HFFc6 (cell line): ENCODE data around the gene ZNF79. TPM values are rescaled to one million over a fixed set of nuclear protein-coding genes. Genes with fewer than 3 reads are reported as not detected.

ENCODE experiments used
- DNase-seq: peaks from one replicate; pipeline ENCODE4 v3.0.0-alpha.2; 2018
- H3K27ac Mint-ChIP-seq: 2 replicates; pipeline ENCODE4 v1.8.0; 2020; ENCODE audit warnings: mild to moderate bottlenecking, mixed read lengths
- H3K27me3 Mint-ChIP-seq: 2 replicates; pipeline ENCODE4 v1.8.0; 2021; ENCODE audit warnings: mild to moderate bottlenecking, moderate library complexity, mixed read lengths; ENCODE audit not compliant: insufficient read depth
- H3K36me3 Mint-ChIP-seq: 2 replicates; pipeline ENCODE4 v1.8.0; 2021; ENCODE audit warnings: low read depth, mixed read lengths
- H3K4me1 Mint-ChIP-seq: 2 replicates; pipeline ENCODE4 v1.8.0; 2020; ENCODE audit warnings: low read depth, mixed read lengths
- H3K4me3 Mint-ChIP-seq: 2 replicates; pipeline ENCODE4 v1.8.0; 2020; ENCODE audit warnings: mild to moderate bottlenecking, moderate library complexity, mixed read lengths
- H3K9me3 Mint-ChIP-seq: 2 replicates; pipeline ENCODE4 v1.8.0; 2020; ENCODE audit warnings: mild to moderate bottlenecking, mixed read lengths
- CTCF ChIP-seq: fragments of 200-600 bp; sonication (generic); IDR thresholded peaks from 2 replicates; pipeline ENCODE4 v1.5.0; 2021; ENCODE audit warnings: antibody characterized with exemption, mild to moderate bottlenecking
- total RNA-seq, 6 experiments: library from RNA; stranded (reverse); fragmentation: NEBNext Ultra II Directional; extraction: Animal tissue kit (Norgen Biotek cat#: 25700); gene quantifications; 2 replicates in 1 of 6; 3 replicates in 5 of 6; pipeline ENCODE4 v1.2.3, GENCODE V29; 2021

Gene ZNF79
- total RNA-seq, 6 experiments from 2014 or later: 6.7 to 8.5 (median 7.6) TPM

- DNase-seq: no peak
- Mint-ChIP-seq H3K27me3 (peaks cover 10% of the 10 kb centered on the region), H3K27ac (peak overlapping the region; percentile 54), H3K9me3 (no peaks in the 10 kb centered on the region), H3K4me3 (no peak overlapping the region), H3K36me3 (peaks cover 9% of the 10 kb centered on the region; the same call in 1 of the 2 replicates), H3K4me1 (no peaks in the 10 kb centered on the region)
- no peak for TF ChIP-seq CTCF
Observed at GRCh38 chr9:127488946-127489345, 64.8 kb downstream of the ZNF79 start.

- Mint-ChIP-seq H3K27ac (no peak overlapping the region), H3K27me3 (peaks cover 10% of the 10 kb centered on the region), H3K36me3 (peaks cover 9% of the 10 kb centered on the region; the same call in 1 of the 2 replicates), H3K4me1 (no peaks in the 10 kb centered on the region), H3K9me3 (no peaks in the 10 kb centered on the region), H3K4me3 (no peak overlapping the region)
- no peak for DNase-seq
- no peak for TF ChIP-seq CTCF
Observed at GRCh38 chr9:127489471-127490115, 65.4 kb downstream of the ZNF79 start.

GRCh38 chr9:127490535-127491230 lies 66.5 kb downstream of the ZNF79 start:
- no peak for TF ChIP-seq CTCF
- Mint-ChIP-seq H3K4me1 (peaks cover 7% of the 10 kb centered on the region), H3K27ac (peak overlapping the region; percentile 46; the same call in 1 of the 2 replicates), H3K9me3 (no peaks in the 10 kb centered on the region), H3K36me3 (peaks cover 7% of the 10 kb centered on the region; the same call in 1 of the 2 replicates), H3K27me3 (peaks cover 13% of the 10 kb centered on the region), H3K4me3 (no peak overlapping the region)
- DNase-seq: no peak

DNA sequence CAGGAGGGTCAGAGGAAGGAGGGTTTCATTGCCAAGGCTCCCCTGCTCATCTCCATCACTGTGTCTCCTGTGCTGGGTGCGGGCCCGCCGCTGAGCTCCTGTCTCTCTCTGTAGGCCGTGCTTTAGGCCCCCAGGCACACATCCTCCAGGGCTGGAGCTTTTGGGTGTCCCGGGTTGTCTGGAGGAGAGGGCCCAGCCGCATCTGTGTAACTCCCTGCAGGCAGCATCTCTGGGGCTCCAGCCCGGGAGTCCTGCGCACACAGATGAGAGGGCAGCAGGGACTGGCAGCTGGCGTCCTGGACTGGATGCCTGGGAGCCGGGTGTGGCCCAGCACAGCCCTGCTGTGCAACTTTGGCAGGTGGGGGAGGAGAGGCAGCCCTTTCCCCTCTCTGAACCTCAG lies 67.3 kb downstream of the ZNF79 start:
- peak overlapping the region; percentile 26; the same call in 1 of the 2 replicates for H3K27ac Mint-ChIP-seq
- H3K4me3 Mint-ChIP-seq: no peak overlapping the region
- no peak for TF ChIP-seq CTCF
- DNase-seq: no peak
- H3K36me3 Mint-ChIP-seq: peaks cover 14% of the 10 kb centered on the region; the same call in 1 of the 2 replicates
- H3K4me1 Mint-ChIP-seq: peaks cover 16% of the 10 kb centered on the region
- no peaks in the 10 kb centered on the region for H3K9me3 Mint-ChIP-seq
- H3K27me3 Mint-ChIP-seq: peaks cover 14% of the 10 kb centered on the region

DNA sequence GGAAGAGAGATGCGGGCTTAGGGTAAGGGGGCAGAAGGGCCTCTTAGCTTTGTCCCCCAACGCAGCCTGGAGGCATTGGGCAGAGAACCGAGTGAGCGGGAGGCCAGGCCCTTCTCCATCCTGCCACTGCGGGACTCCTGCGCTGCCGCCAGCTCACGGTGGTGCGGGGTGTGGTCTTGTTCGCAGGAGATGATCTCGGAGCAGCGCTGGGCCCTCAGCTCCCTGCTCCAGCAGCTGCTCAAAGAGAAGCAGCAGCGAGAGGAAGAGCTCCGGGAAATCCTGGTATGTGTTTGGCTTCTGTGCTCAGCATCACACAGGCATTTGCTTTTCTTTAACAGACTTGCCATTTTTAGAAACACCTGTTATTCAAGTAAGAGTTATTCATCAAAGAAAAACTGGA lies 68.4 kb downstream of the ZNF79 start:
- Mint-ChIP-seq H3K27me3 (peaks cover 14% of the 10 kb centered on the region), H3K36me3 (peaks cover 14% of the 10 kb centered on the region; the same call in 1 of the 2 replicates), H3K4me3 (no peak overlapping the region), H3K9me3 (no peaks in the 10 kb centered on the region), H3K27ac (no peak overlapping the region), H3K4me1 (peaks cover 19% of the 10 kb centered on the region)
- DNase-seq: no peak
- no peak for TF ChIP-seq CTCF
